DMS153 treated with DMSO at 0.1 percent for 48 hours (cell line): Measurements from ENCODE around the gene MRPS23.

Experiments used
- DNase-seq: peaks from one replicate; lab custom pipeline; 2025; ENCODE audit not compliant: unreplicated experiment; lab: John Stamatoyannopoulos, UW

MRPS23 gene

GRCh38 chr17:57803021-57803420 is 46.8 kb downstream of the MRPS23 start:
- no peak for DNase-seq

DNA sequence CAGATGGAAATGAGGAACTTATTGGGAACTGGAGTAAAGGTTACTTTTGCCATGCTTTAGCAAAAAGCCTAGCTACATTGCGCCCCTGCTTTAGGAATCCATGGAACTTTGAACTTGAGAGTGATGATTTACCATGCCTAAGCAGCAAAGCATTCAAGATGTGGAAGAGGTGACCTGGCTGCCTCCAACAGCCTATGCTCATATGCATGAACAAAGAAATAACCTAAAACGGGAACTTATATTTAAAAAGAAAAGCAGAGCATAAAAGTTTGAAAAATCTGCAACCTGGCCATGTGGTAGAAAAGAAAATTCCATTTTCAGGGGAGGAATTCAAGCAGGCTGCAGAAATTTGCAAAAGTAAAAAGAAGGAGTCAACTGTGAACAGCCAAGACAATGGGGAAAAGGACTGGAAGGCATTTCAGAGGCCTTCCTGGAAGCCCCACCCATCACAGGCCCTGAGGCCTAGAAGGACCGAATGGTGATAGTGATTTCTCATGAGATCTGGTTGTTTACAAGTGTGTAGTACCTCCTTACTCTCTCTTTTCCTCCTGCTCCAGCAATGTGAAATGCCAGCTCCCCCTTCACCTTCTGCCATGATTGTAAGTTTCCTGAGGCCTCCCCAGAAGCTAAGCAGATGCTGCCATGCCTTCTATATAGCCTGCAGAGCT is 48.7 kb downstream of the MRPS23 start:
- DNase-seq: no peak

DNA sequence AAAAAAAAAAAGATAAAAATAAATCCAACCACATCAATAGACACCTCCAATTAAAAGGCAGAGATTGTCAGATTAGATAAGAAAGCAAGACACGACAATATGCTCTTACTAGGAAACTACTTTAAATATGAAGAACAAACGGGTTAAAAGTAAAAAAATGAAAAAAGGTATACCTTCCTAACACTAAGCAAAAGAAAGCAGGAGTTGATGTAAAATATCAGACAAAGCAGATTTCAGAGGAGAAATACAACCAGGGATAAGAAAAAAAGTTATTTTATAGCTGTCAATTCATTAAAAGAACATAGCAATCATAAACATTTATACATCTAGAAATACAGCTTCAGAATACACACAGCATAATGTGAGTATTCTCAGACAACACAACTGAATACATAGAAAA is 55.0 kb downstream of the MRPS23 start:
- DNase-seq: no peak

GRCh38 chr17:57788725-57789124 is 61.1 kb downstream of the MRPS23 start:
- DNase-seq: no peak

DNA sequence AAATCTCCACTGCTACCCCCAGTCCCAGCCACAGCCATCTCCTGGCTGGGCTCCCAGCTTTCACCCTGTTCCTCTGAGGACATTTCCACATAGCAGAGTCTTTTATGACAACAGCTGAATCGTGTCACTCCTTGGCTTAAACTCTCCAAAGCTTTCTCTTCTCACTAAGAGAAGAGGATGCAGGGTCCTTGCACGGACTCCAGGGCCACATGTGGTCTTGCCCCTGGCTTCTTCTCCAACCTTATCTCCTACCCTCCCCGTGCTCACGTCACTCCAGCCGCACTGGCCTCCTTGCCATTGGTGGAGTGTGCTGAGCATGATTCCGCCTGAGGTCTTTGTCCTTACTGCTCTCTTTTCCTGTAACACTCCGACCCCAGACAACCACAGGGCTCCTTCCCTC is 64.8 kb downstream of the MRPS23 start:
- DNase-seq: no peak
